HCT116 (cell line): ENCODE measurements around the gene PALMD. TPM values are rescaled to one million over a fixed set of nuclear protein-coding genes. Genes with fewer than 3 reads are reported as not detected.

ENCODE experiments used
- ATAC-seq: fragments of 200-7000 bp; cut with Tn5 transposase; 2 replicates; pipeline ENCODE4 v1.9.1; 2020; ENCODE audit warnings: mild to moderate bottlenecking, moderate library complexity
- BruUV-seq: library from RNA; stranded (reverse); fragments of 400-500 nt; replicated peaks from 2 replicates; lab custom pipeline; 2021; lab: Mats Ljungman, UMichigan
- CTCF ChIA-PET: fragments of 300-600 bp; sonication (Branson Sonifier 250); formaldehyde crosslinking; loops from one replicate; lab custom pipeline; 2021; ENCODE audit warnings: antibody characterized with exemption; lab: Charles Lee
- POLR2A ChIA-PET: fragments of 300-600, 350-600 bp; sonication (Branson Sonifier 250); formaldehyde crosslinking; loops from one replicate; lab custom pipeline; 2021; ENCODE audit warnings: antibody characterized with exemption; lab: Charles Lee
- RAD21 ChIA-PET, 2 experiments: fragments of 300-600 bp; sonication (Branson Sonifier 250); formaldehyde crosslinking; loops; one replicate each; lab custom pipeline; 2023; ENCODE audit warnings: low total read pairs in 2 of 2; ENCODE audit not compliant: uncharacterized antibody in 2 of 2, unreplicated experiment in 2 of 2, low non-redundant PET in 1 of 2; lab: Charles Lee
- DNase-seq: peaks from one replicate; pipeline ENCODE4 v3.0.0-alpha.2; 2010; ENCODE audit warnings: low read depth, low spot score
- H2AFZ ChIP-seq: fragments of 200-600 bp; shearing (Covaris generic), sonication (generic); 2 replicates; pipeline ENCODE4 v1.6.1; 2017; ENCODE audit warnings: low read depth, mixed run types, mixed read lengths, antibody characterized with exemption, low read length; ENCODE audit not compliant: poor library complexity, severe bottlenecking
- H3K27ac ChIP-seq: 2 replicates; pipeline ENCODE4 v1.5.1; 2012; ENCODE audit warnings: low read depth, low read length
- H3K27me3 ChIP-seq: fragments of 200-600 bp; sonication (generic); 2 replicates; pipeline ENCODE4 v1.6.1; 2016; ENCODE audit warnings: mixed run types, low read length, mixed read lengths; ENCODE audit not compliant: insufficient read depth
- H3K36me3 ChIP-seq, 2 experiments: fragments of 200-500 bp in 1 of 2; fragments of 200-600 bp in 1 of 2; sonication (Bioruptor generic) in 1 of 2; sonication (generic) in 1 of 2; 2 replicates each; pipeline versions ENCODE4 v1.5.1 to v1.6.1; 2014 to 2016; ENCODE audit warnings: low read length in 2 of 2, inconsistent platforms in 1 of 2, mixed read lengths in 1 of 2, mixed run types in 1 of 2; ENCODE audit not compliant: insufficient read depth in 2 of 2, control insufficient read depth in 1 of 2
- H3K4me1 ChIP-seq, 2 experiments: fragments of 200-600 bp in 1 of 2; sonication (generic) in 1 of 2; 2 replicates each; pipeline versions ENCODE4 v1.5.1 to v1.6.1; 2012 to 2017; ENCODE audit warnings: low read length in 2 of 2, inconsistent platforms in 1 of 2, mild to moderate bottlenecking in 1 of 2, mixed read lengths in 1 of 2, mixed run types in 1 of 2, moderate library complexity in 1 of 2; ENCODE audit not compliant: insufficient read depth in 2 of 2, control insufficient read depth in 1 of 2
- H3K4me2 ChIP-seq: fragments of 200-600 bp; sonication (generic); 2 replicates; pipeline ENCODE4 v1.6.1; 2017; ENCODE audit warnings: mixed run types, low read length, mixed read lengths
- H3K4me3 ChIP-seq, 2 experiments: fragments of 200-600 bp in 1 of 2; sonication (generic) in 1 of 2; replicated peaks in 1 of 2; 2 replicates each; pipeline ENCODE4 v1.5.1; 2011 to 2016; ENCODE audit warnings: low read length in 2 of 2, control low read depth in 1 of 2, low read depth in 1 of 2, mild to moderate bottlenecking in 1 of 2, mixed read lengths in 1 of 2, mixed run types in 1 of 2
- H3K79me2 ChIP-seq: fragments of 200-600 bp; sonication (generic); 2 replicates; pipeline ENCODE4 v1.6.1; 2017; ENCODE audit warnings: mild to moderate bottlenecking, mixed run types, low read length, moderate library complexity, mixed read lengths; ENCODE audit not compliant: insufficient read depth
- H3K9ac ChIP-seq: fragments of 200-600 bp; sonication (generic); 2 replicates; pipeline ENCODE4 v1.6.1; 2016; ENCODE audit warnings: low read length, mixed read lengths
- H3K9me2 ChIP-seq: fragments of 200-600 bp; sonication (generic), shearing (Covaris generic); 2 replicates; pipeline ENCODE4 v1.6.1; 2017; ENCODE audit warnings: mixed run types, mild to moderate bottlenecking, moderate library complexity; ENCODE audit not compliant: insufficient read depth
- H3K9me3 ChIP-seq, 2 experiments: fragments of 200-500 bp in 1 of 2; fragments of 200-600 bp in 1 of 2; sonication (Bioruptor generic) in 1 of 2; sonication (generic) in 1 of 2; 2 replicates each; pipeline ENCODE4 v1.6.1; 2014 to 2017; ENCODE audit warnings: low read length in 2 of 2, mixed read lengths in 2 of 2, inconsistent platforms in 1 of 2, low read depth in 1 of 2, mild to moderate bottlenecking in 1 of 2, mixed run types in 1 of 2, moderate library complexity in 1 of 2; ENCODE audit not compliant: control insufficient read depth in 1 of 2, insufficient read depth in 1 of 2
- H4K20me1 ChIP-seq: fragments of 200-600 bp; sonication (generic), shearing (Covaris generic); 2 replicates; pipeline ENCODE4 v1.6.1; 2017; ENCODE audit warnings: mixed run types, mild to moderate bottlenecking, moderate library complexity; ENCODE audit not compliant: insufficient read depth
- EGR1 ChIP-seq: IDR thresholded peaks from 2 replicates; pipeline ENCODE4 v1.6.1; 2012; ENCODE audit warnings: low read depth
- FOSL1 ChIP-seq: IDR thresholded peaks from 2 replicates; pipeline ENCODE4 v1.6.1; 2012; ENCODE audit warnings: low read depth
- JUND ChIP-seq: IDR thresholded peaks from 2 replicates; pipeline ENCODE4 v1.6.1; 2012
- SIN3A ChIP-seq: IDR thresholded peaks from 2 replicates; pipeline ENCODE4 v1.6.1; 2012; ENCODE audit warnings: low read depth
- intact Hi-C: fragments of 100-400 bp; cut with micrococcal nuclease; formaldehyde crosslinking; loops from 2 replicates; pipeline ENCODE4 v1.10.0; 2022
- total RNA-seq: library from RNA; stranded (reverse); gene quantifications from one replicate; pipeline ENCODE4 v1.2.1, GENCODE V29; 2021; ENCODE audit not compliant: unreplicated experiment
- TF ChIP-seq, protein P1 (sequence below): IDR thresholded peaks from 2 replicates; pipeline ENCODE4 v1.6.1; 2012; ENCODE audit warnings: low read depth

The PALMD gene
- total RNA-seq, 1 experiment from 2014 or later = 0.12 TPM

GRCh38 chr1:99640672-99641071 lies 5.2 kb upstream of the PALMD start (continued):
- TF ChIP-seq EGR1 = no peak

DNA sequence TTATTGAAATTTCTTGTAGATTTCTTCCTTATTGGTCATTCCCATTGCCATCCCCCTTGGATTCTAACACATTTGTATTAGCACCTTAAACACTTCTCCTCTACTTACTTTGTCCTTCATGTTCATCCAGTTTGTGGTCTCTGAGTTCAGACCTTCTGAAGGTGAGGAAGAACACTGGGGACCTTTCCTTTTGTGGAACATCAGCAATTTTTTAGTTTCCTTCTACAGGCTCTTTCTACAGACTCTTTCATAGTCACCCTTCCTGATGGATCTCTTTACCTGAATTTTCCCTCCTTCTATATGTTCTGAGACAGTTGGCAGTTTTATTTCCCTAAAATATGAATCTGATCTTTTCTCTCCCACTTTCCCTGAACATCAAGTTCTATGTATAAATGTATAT lies 4.4 kb upstream of the PALMD start:
- POLR2A ChIA-PET = no interaction called here
- CTCF ChIA-PET = no interaction called here
- Histone ChIP-seq H3K27me3 (no peaks in the 10 kb centered on the region), H3K9me3 (no peaks in the 10 kb centered on the region), H3K4me2 (no peak overlapping the region), H3K4me1 (no peaks in the 10 kb centered on the region), H2AFZ (no peak overlapping the region), H4K20me1 (no peaks in the 10 kb centered on the region), H3K4me3 (no peak overlapping the region), H3K9me2 (no peaks in the 10 kb centered on the region), H3K27ac (no peak overlapping the region), H3K79me2 (no peaks in the 10 kb centered on the region), H3K36me3 (no peaks in the 10 kb centered on the region), H3K9ac (no peak overlapping the region)
- TF ChIP-seq, protein P1, sequence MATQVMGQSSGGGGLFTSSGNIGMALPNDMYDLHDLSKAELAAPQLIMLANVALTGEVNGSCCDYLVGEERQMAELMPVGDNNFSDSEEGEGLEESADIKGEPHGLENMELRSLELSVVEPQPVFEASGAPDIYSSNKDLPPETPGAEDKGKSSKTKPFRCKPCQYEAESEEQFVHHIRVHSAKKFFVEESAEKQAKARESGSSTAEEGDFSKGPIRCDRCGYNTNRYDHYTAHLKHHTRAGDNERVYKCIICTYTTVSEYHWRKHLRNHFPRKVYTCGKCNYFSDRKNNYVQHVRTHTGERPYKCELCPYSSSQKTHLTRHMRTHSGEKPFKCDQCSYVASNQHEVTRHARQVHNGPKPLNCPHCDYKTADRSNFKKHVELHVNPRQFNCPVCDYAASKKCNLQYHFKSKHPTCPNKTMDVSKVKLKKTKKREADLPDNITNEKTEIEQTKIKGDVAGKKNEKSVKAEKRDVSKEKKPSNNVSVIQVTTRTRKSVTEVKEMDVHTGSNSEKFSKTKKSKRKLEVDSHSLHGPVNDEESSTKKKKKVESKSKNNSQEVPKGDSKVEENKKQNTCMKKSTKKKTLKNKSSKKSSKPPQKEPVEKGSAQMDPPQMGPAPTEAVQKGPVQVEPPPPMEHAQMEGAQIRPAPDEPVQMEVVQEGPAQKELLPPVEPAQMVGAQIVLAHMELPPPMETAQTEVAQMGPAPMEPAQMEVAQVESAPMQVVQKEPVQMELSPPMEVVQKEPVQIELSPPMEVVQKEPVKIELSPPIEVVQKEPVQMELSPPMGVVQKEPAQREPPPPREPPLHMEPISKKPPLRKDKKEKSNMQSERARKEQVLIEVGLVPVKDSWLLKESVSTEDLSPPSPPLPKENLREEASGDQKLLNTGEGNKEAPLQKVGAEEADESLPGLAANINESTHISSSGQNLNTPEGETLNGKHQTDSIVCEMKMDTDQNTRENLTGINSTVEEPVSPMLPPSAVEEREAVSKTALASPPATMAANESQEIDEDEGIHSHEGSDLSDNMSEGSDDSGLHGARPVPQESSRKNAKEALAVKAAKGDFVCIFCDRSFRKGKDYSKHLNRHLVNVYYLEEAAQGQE = no peak
- DNase-seq (no peak), ATAC-seq (no peak)
- intact Hi-C loops = no loop called here
- BruUV-seq = no TSS peak
- RAD21 ChIA-PET = no interaction called here

DNA sequence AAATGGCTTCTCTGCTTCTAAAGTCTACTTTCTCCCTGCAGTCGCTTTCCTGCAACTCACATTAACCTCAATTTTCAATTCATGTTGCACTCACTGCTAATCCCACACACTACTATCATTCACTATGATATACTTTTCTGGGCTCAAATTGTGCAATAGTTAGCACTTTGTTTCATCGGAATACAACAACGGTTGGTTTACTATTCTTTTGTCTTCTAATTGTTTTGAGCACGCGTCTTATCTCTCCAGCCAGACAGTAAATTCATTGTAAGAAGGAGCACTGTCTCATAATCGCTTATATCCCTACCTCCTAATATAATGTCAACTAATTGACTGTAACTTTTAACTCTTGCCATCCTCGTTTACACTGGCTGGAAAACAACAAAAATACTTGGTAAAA lies 3.9 kb upstream of the PALMD start:
- H3K9me3 ChIP-seq = no peaks in the 10 kb centered on the region
- no peaks in the 10 kb centered on the region for H3K27me3 ChIP-seq
- H3K4me3 ChIP-seq = no peak overlapping the region
- H3K9ac ChIP-seq = no peak overlapping the region
- H2AFZ ChIP-seq = no peak overlapping the region
- intact Hi-C loops = no loop called here
- ChIA-PET RAD21 (no interaction called here), POLR2A (no interaction called here), CTCF (no interaction called here)
- no peaks in the 10 kb centered on the region for H3K79me2 ChIP-seq
- no peaks in the 10 kb centered on the region for H3K36me3 ChIP-seq
- DNase-seq = no peak
- H3K27ac ChIP-seq = no peak overlapping the region
- no peak overlapping the region for H3K4me2 ChIP-seq
- no peaks in the 10 kb centered on the region for H4K20me1 ChIP-seq
- H3K9me2 ChIP-seq = no peaks in the 10 kb centered on the region
- no peak for ATAC-seq
- BruUV-seq = no TSS peak
- no peak for TF ChIP-seq JUND
- TF ChIP-seq FOSL1 = no peak
- TF ChIP-seq SIN3A = no peak
- H3K4me1 ChIP-seq = no peaks in the 10 kb centered on the region
